HL-60 (cell line): Measurements from ENCODE around the gene LGALS9.

Experiments used
- CTCF ChIP-seq: IDR thresholded peaks from one replicate; pipeline ENCODE4 v1.5.1; 2011; ENCODE audit warnings: low read length, control low read depth, inconsistent platforms; ENCODE audit not compliant: insufficient read depth
- GABPA ChIP-seq: IDR thresholded peaks from 2 replicates; pipeline ENCODE4 v1.6.1; 2012; ENCODE audit warnings: low read depth
- POLR2AphosphoS5 ChIP-seq: IDR thresholded peaks from 2 replicates; pipeline ENCODE4 v1.6.1; 2012; ENCODE audit warnings: low read depth
- TF ChIP-seq, protein P1 (sequence below): IDR thresholded peaks from 2 replicates; pipeline ENCODE4 v1.6.1; 2012; ENCODE audit warnings: low read depth; ENCODE audit not compliant: insufficient replicate concordance

- no peak for TF ChIP-seq CTCF
- TF ChIP-seq POLR2AphosphoS5 = no peak
- TF ChIP-seq GABPA = no peak
- TF ChIP-seq, protein P1, sequence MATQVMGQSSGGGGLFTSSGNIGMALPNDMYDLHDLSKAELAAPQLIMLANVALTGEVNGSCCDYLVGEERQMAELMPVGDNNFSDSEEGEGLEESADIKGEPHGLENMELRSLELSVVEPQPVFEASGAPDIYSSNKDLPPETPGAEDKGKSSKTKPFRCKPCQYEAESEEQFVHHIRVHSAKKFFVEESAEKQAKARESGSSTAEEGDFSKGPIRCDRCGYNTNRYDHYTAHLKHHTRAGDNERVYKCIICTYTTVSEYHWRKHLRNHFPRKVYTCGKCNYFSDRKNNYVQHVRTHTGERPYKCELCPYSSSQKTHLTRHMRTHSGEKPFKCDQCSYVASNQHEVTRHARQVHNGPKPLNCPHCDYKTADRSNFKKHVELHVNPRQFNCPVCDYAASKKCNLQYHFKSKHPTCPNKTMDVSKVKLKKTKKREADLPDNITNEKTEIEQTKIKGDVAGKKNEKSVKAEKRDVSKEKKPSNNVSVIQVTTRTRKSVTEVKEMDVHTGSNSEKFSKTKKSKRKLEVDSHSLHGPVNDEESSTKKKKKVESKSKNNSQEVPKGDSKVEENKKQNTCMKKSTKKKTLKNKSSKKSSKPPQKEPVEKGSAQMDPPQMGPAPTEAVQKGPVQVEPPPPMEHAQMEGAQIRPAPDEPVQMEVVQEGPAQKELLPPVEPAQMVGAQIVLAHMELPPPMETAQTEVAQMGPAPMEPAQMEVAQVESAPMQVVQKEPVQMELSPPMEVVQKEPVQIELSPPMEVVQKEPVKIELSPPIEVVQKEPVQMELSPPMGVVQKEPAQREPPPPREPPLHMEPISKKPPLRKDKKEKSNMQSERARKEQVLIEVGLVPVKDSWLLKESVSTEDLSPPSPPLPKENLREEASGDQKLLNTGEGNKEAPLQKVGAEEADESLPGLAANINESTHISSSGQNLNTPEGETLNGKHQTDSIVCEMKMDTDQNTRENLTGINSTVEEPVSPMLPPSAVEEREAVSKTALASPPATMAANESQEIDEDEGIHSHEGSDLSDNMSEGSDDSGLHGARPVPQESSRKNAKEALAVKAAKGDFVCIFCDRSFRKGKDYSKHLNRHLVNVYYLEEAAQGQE = no peak
Observed at GRCh38 chr17:27654136-27654535, 23.1 kb downstream of the LGALS9 start.
